HepG2 (cell line): ENCODE results near the gene MICAL3. TPM values are rescaled to one million over a fixed set of nuclear protein-coding genes. Genes with fewer than 3 reads are reported as not detected.

Source experiments
- BRD4 ChIP-seq: sonication (generic); formaldehyde crosslinking; IDR thresholded peaks from 2 replicates; pipeline ENCODE4 v1.4.0; 2020; ENCODE audit warnings: missing genetic modification reagents
- DNMT1 ChIP-seq: sonication (generic); formaldehyde crosslinking; IDR thresholded peaks from 2 replicates; pipeline ENCODE4 v1.5.1; 2020; ENCODE audit warnings: mild to moderate bottlenecking, missing genetic modification reagents
- HMG20A ChIP-seq: IDR thresholded peaks from 2 replicates; pipeline ENCODE4 v1.6.1; 2016; ENCODE audit warnings: borderline replicate concordance
- HOMEZ ChIP-seq: IDR thresholded peaks from 2 replicates; pipeline ENCODE4 v1.6.1; 2016; ENCODE audit warnings: low read depth
- JDP2 ChIP-seq: sonication (generic); formaldehyde crosslinking; IDR thresholded peaks from 2 replicates; pipeline ENCODE4 v1.8.1; 2022; ENCODE audit warnings: missing genetic modification reagents, borderline replicate concordance
- KDM4B ChIP-seq: sonication (generic); formaldehyde crosslinking; IDR thresholded peaks from 2 replicates; pipeline ENCODE4 v1.4.0; 2020; ENCODE audit warnings: missing genetic modification reagents
- KLF13 ChIP-seq: sonication (generic); formaldehyde crosslinking; IDR thresholded peaks from 2 replicates; pipeline ENCODE4 v1.4.0; 2020; ENCODE audit warnings: mild to moderate bottlenecking, missing genetic modification reagents
- NFIC ChIP-seq: IDR thresholded peaks from 2 replicates; pipeline ENCODE4 v1.6.1; 2012; ENCODE audit warnings: mild to moderate bottlenecking, low read length, inconsistent platforms
- PCBP1 ChIP-seq: fragments of 200-400 bp; formaldehyde crosslinking; IDR thresholded peaks from 2 replicates; pipeline ENCODE4 v1.6.1; 2017; ENCODE audit warnings: mild to moderate bottlenecking, low read depth, low read length, borderline replicate concordance
- POGZ ChIP-seq: sonication (generic); formaldehyde crosslinking; IDR thresholded peaks from 2 replicates; pipeline ENCODE4 v1.4.0; 2020; ENCODE audit warnings: mild to moderate bottlenecking, missing genetic modification reagents
- REL ChIP-seq: sonication (generic); formaldehyde crosslinking; conservative IDR thresholded peaks from 2 replicates; pipeline ENCODE4 v1.8.0; 2022; ENCODE audit warnings: mild to moderate bottlenecking, missing genetic modification reagents, moderate library complexity
- SETDB1 ChIP-seq: sonication (generic); formaldehyde crosslinking; IDR thresholded peaks from 2 replicates; pipeline ENCODE4 v1.5.1; 2020; ENCODE audit warnings: missing genetic modification reagents, mild to moderate bottlenecking, borderline replicate concordance
- SIN3A ChIP-seq: IDR thresholded peaks from 2 replicates; pipeline ENCODE4 v1.6.1; 2011; ENCODE audit warnings: low read depth, mild to moderate bottlenecking, control low read depth, low read length, borderline replicate concordance
- TEAD3 ChIP-seq: optimal IDR thresholded peaks from 2 replicates; pipeline ENCODE3; 2016; ENCODE audit warnings: borderline replicate concordance
- TOPORS ChIP-seq: sonication (generic); formaldehyde crosslinking; IDR thresholded peaks from 2 replicates; pipeline ENCODE4 v1.8.0; 2023; ENCODE audit warnings: mild to moderate bottlenecking, missing genetic modification reagents
- U2AF2 ChIP-seq: fragments of 200-400 bp; formaldehyde crosslinking; IDR thresholded peaks from 2 replicates; pipeline ENCODE4 v1.6.1; 2017; ENCODE audit warnings: low read depth, mild to moderate bottlenecking, low read length
- ZBTB8A ChIP-seq: sonication (generic); formaldehyde crosslinking; IDR thresholded peaks from 2 replicates; pipeline ENCODE4 v1.4.0; 2020; ENCODE audit warnings: mild to moderate bottlenecking, low read depth, missing genetic modification reagents, borderline replicate concordance
- ZNF101 ChIP-seq: sonication (generic); formaldehyde crosslinking; IDR thresholded peaks from 2 replicates; pipeline ENCODE4 v1.4.0; 2020; ENCODE audit warnings: mild to moderate bottlenecking, low read depth, missing genetic modification reagents, borderline replicate concordance
- ZNF207 ChIP-seq: fragments of 450-650 bp; IDR thresholded peaks from 2 replicates; pipeline ENCODE4 v1.6.1; 2016; ENCODE audit warnings: antibody characterized with exemption, borderline replicate concordance
- ZNF441 ChIP-seq: sonication (generic); formaldehyde crosslinking; IDR thresholded peaks from 2 replicates; pipeline ENCODE4 v1.7.0; 2021; ENCODE audit warnings: missing genetic modification reagents, borderline replicate concordance
- ZNF616 ChIP-seq: sonication (generic); formaldehyde crosslinking; IDR thresholded peaks from 2 replicates; pipeline ENCODE4 v1.5.0; 2020; ENCODE audit warnings: low read depth, mild to moderate bottlenecking, missing genetic modification reagents
- ZNF678 ChIP-seq: sonication (generic); formaldehyde crosslinking; IDR thresholded peaks from 2 replicates; pipeline ENCODE4 v1.4.0; 2020; ENCODE audit warnings: mild to moderate bottlenecking, missing genetic modification reagents
- ZNF772 ChIP-seq: sonication (generic); formaldehyde crosslinking; IDR thresholded peaks from 2 replicates; pipeline ENCODE4 v1.5.0; 2020; ENCODE audit warnings: mild to moderate bottlenecking, missing genetic modification reagents
- ZNF878 ChIP-seq: sonication (generic); formaldehyde crosslinking; IDR thresholded peaks from 2 replicates; pipeline ENCODE4 v1.8.1; 2023; ENCODE audit warnings: mild to moderate bottlenecking, missing genetic modification reagents, moderate library complexity
- polyA plus RNA-seq, 8 experiments: library from polyadenylated mRNA; depleted of rRNA in 3 of 8; stranded (reverse) in 7 of 8; unstranded in 1 of 8; fragments of >200 nt; fragmentation: Illumina TruSeq in 4 of 8; extraction: Trizol in 4 of 8; gene quantifications; 2 replicates each; pipeline versions ENCODE4 v1.2.1 to v1.2.3, GENCODE V29; 2011 to 2016; ENCODE audit warnings: low read depth in 4 of 8, missing spikeins in 1 of 8, mixed read lengths in 1 of 8; ENCODE audit not compliant: insufficient read depth in 1 of 8
- total RNA-seq, 5 experiments: library from RNA; depleted of rRNA; stranded (reverse); fragments of >200 nt; fragmentation: Illumina TruSeq; extraction: Trizol; gene quantifications; 2 replicates each; pipeline ENCODE4 v1.2.3, GENCODE V29; 2016; ENCODE audit warnings: low read depth in 1 of 5
- TF ChIP-seq, protein P1 (sequence below): sonication (generic); formaldehyde crosslinking; IDR thresholded peaks from 2 replicates; pipeline ENCODE4 v1.5.0; 2020; ENCODE audit warnings: missing genetic modification reagents
- TF ChIP-seq, protein P2 (sequence below): sonication (generic); formaldehyde crosslinking; IDR thresholded peaks from 2 replicates; pipeline ENCODE4 v1.4.0; 2020; ENCODE audit warnings: missing genetic modification reagents, borderline replicate concordance

MICAL3 gene
- total and polyA plus RNA-seq, 2 of the 13 experiments (the other 11 are each of a cell fraction or from before 2014, with no cell fraction given) = 5.3 to 12.5 TPM

DNA sequence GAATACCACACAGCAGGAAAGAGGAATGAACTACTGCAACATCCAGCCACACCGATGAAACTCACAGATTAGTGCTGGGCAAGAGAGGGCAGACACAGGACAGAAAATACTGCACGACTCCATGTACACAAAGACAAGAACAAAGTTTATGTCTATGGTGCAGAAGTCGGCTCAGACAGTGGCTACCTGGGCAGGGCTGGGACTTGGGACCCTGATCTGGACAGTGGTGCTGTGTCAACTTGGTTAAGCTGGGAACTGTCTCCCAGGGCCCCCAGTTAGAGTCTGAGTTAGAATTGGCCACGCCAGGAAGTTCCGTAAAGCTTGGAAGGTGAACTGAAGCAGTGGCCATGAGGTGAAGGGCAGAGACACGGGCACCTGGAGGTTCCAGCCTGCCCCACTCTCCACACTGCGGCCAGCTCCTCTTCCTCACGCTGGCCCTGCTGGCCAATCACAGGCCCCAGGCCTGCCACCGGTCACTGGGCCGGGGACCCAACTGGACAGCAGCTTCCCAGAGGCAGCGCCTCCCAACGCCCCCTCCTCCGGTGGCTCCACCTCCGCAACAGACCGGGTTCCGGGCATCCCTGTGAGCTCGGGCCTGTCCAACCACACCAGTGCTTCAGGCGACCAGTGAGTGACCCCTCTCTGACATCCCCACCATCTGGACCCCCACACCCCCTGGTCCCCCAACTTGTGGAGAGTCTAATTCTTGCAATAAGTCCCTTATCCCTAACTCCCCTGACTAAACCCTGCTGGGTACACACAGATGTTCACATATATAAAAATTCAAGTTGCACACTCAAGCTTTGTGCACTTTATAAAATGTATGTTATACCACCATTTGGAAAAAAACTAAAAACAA is 93.7 kb downstream of the MICAL3 start (continued):
- 0 out of 2 replicates have a peak, but pooled peaks have one; percentile 30 for TF ChIP-seq HOMEZ
- TF ChIP-seq KLF13 = no peak
- TF ChIP-seq PCBP1 = no peak
- peak; percentile 28; the same call in 1 of the 2 replicates for TF ChIP-seq POGZ (CRISPR knock-in tag)
- TF ChIP-seq SETDB1 = no peak
- no peak for TF ChIP-seq REL (CRISPR knock-in tag)
- no peak for TF ChIP-seq HMG20A (CRISPR knock-in tag)
- TF ChIP-seq SIN3A = no peak
- no peak for TF ChIP-seq DNMT1 (CRISPR knock-in tag)
- TF ChIP-seq BRD4 (CRISPR knock-in tag) = no peak
- no peak for TF ChIP-seq ZNF616 (CRISPR knock-in tag)
- TF ChIP-seq TEAD3 = peak; percentile 57
- no peak for TF ChIP-seq U2AF2
- no peak for TF ChIP-seq ZNF878 (CRISPR knock-in tag)
- TF ChIP-seq, protein P1, sequence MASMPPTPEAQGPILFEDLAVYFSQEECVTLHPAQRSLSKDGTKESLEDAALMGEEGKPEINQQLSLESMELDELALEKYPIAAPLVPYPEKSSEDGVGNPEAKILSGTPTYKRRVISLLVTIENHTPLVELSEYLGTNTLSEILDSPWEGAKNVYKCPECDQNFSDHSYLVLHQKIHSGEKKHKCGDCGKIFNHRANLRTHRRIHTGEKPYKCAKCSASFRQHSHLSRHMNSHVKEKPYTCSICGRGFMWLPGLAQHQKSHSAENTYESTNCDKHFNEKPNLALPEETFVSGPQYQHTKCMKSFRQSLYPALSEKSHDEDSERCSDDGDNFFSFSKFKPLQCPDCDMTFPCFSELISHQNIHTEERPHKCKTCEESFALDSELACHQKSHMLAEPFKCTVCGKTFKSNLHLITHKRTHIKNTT (CRISPR knock-in tag) = no peak
- no peak for TF ChIP-seq ZBTB8A (CRISPR knock-in tag)
- TF ChIP-seq TOPORS = no peak
- no peak for TF ChIP-seq NFIC
- no peak for TF ChIP-seq ZNF101 (CRISPR knock-in tag)
- TF ChIP-seq KDM4B (CRISPR knock-in tag) = no peak
- TF ChIP-seq ZNF207 = no peak
- no peak for TF ChIP-seq ZNF678 (CRISPR knock-in tag)
- no peak for TF ChIP-seq JDP2 (CRISPR knock-in tag)
- TF ChIP-seq ZNF441 (CRISPR knock-in tag) = no peak
- TF ChIP-seq ZNF772 (CRISPR knock-in tag) = no peak; the same call in 1 of the 2 replicates
- TF ChIP-seq, protein P2, sequence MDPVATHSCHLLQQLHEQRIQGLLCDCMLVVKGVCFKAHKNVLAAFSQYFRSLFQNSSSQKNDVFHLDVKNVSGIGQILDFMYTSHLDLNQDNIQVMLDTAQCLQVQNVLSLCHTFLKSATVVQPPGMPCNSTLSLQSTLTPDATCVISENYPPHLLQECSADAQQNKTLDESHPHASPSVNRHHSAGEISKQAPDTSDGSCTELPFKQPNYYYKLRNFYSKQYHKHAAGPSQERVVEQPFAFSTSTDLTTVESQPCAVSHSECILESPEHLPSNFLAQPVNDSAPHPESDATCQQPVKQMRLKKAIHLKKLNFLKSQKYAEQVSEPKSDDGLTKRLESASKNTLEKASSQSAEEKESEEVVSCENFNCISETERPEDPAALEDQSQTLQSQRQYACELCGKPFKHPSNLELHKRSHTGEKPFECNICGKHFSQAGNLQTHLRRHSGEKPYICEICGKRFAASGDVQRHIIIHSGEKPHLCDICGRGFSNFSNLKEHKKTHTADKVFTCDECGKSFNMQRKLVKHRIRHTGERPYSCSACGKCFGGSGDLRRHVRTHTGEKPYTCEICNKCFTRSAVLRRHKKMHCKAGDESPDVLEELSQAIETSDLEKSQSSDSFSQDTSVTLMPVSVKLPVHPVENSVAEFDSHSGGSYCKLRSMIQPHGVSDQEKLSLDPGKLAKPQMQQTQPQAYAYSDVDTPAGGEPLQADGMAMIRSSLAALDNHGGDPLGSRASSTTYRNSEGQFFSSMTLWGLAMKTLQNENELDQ (CRISPR knock-in tag) = no peak
